Right atrium auricular region (tissue), 2 donors: ENCODE results near the gene COMT. TPM values are rescaled to one million over a fixed set of nuclear protein-coding genes. Genes with fewer than 3 reads are reported as not detected.

Source experiments
- DNase-seq: peaks from one replicate; pipeline ENCODE4 v3.0.0-alpha.2; 2019; ENCODE audit warnings: low spot score
- H3K27ac ChIP-seq, 2 donors: fragments of 200-600 bp; sonication (generic); 1 replicate in 1 of 2; 2 replicates in 1 of 2; pipeline ENCODE4 v1.5.1; 2016 to 2019
- H3K27me3 ChIP-seq, 2 donors: fragments of 200-600 bp; sonication (generic); one replicate each; pipeline versions ENCODE4 v1.5.1 to v1.6.0; 2017 to 2019
- H3K36me3 ChIP-seq: fragments of 200-600 bp; sonication (generic); one replicate; pipeline ENCODE4 v1.5.1; 2016
- H3K4me1 ChIP-seq, 2 donors: fragments of 200-600 bp; sonication (generic); one replicate each; pipeline versions ENCODE4 v1.5.1 to v1.6.0; 2017 to 2019
- H3K4me3 ChIP-seq, 2 donors: fragments of 200-600 bp; sonication (generic); 1 replicate in 1 of 2; 2 replicates in 1 of 2; pipeline ENCODE4 v1.5.1; 2017 to 2019; ENCODE audit warnings: mild to moderate bottlenecking in 1 of 2, moderate library complexity in 1 of 2
- H3K9me3 ChIP-seq, 2 donors: fragments of 200-600 bp; sonication (generic); one replicate each; pipeline ENCODE4 v1.5.1; 2019
- CTCF ChIP-seq, 2 donors: fragments of 200-600 bp; sonication (generic); IDR thresholded peaks; one replicate each; pipeline ENCODE4 v1.5.1; 2019; ENCODE audit warnings: antibody characterized with exemption in 2 of 2
- total RNA-seq, 2 donors: library from RNA; depleted of rRNA; stranded (reverse); fragments of >200 nt; gene quantifications; one replicate each; pipeline ENCODE4 v1.1.0, GENCODE V29; 2016

Gene COMT
- total RNA-seq, 2 donors from 2014 or later: 142 to 195 TPM

GRCh38 chr22:19973551-19974267 is 32.1 kb downstream of the COMT start:
- peaks cover 40% of the 10 kb centered on the region for H3K36me3 ChIP-seq
- no peak overlapping the region for H3K27ac ChIP-seq
- DNase-seq: no peak
- no peak overlapping the region for H3K4me3 ChIP-seq
- TF ChIP-seq CTCF (IDR thresholded peaks at IDR 0.05): no peak
- H3K27me3 ChIP-seq: no peaks in the 10 kb centered on the region
- H3K9me3 ChIP-seq: no peaks in the 10 kb centered on the region
- H3K4me1 ChIP-seq: peaks cover 0 to 8% of the 10 kb centered on the region in 2 donors

- H3K4me3 ChIP-seq: no peak overlapping the region
- no peak overlapping the region for H3K27ac ChIP-seq
- peaks cover 0 to 8% of the 10 kb centered on the region in 2 donors for H3K4me1 ChIP-seq
Measured at GRCh38 chr22:19974268-19974861, 32.8 kb downstream of the COMT start.

GRCh38 chr22:19974935-19975706 is 33.5 kb downstream of the COMT start:
- no peak for DNase-seq
- H3K9me3 ChIP-seq: no peaks in the 10 kb centered on the region
- no peaks in the 10 kb centered on the region for H3K27me3 ChIP-seq
- no peak overlapping the region for H3K4me3 ChIP-seq
- H3K4me1 ChIP-seq: peaks cover 0 to 8% of the 10 kb centered on the region in 2 donors
- no peak overlapping the region for H3K27ac ChIP-seq
- H3K36me3 ChIP-seq: peaks cover 41% of the 10 kb centered on the region
- TF ChIP-seq CTCF (IDR thresholded peaks at IDR 0.05): no peak

More at GRCh38 chr22:19974268-19974861, 32.8 kb downstream of the COMT start:
- DNase-seq: no peak
- Histone ChIP-seq H3K27me3 (no peaks in the 10 kb centered on the region), H3K9me3 (no peaks in the 10 kb centered on the region), H3K36me3 (peaks cover 41% of the 10 kb centered on the region)
- TF ChIP-seq CTCF (IDR thresholded peaks at IDR 0.05): no peak

GRCh38 chr22:19975707-19976035 is 34.1 kb downstream of the COMT start:
- TF ChIP-seq CTCF (IDR thresholded peaks at IDR 0.05): no peak

GRCh38 chr22:19976671-19977070 is 35.1 kb downstream of the COMT start:
- no peak for TF ChIP-seq CTCF (IDR thresholded peaks at IDR 0.05)
- no peak for DNase-seq
- H3K36me3 ChIP-seq: peaks cover 45% of the 10 kb centered on the region
- H3K27ac ChIP-seq: no peak overlapping the region
- H3K27me3 ChIP-seq: no peaks in the 10 kb centered on the region
- no peak overlapping the region for H3K4me3 ChIP-seq
- H3K9me3 ChIP-seq: no peaks in the 10 kb centered on the region
- no peaks in the 10 kb centered on the region for H3K4me1 ChIP-seq

More at GRCh38 chr22:19975707-19976035, 34.1 kb downstream of the COMT start:
- DNase-seq: no peak
- no peak overlapping the region for H3K27ac ChIP-seq
- H3K4me1 ChIP-seq: peaks cover 0 to 7% of the 10 kb centered on the region in 2 donors
- no peaks in the 10 kb centered on the region for H3K9me3 ChIP-seq
- H3K36me3 ChIP-seq: peaks cover 45% of the 10 kb centered on the region
- H3K4me3 ChIP-seq: no peak overlapping the region
- no peaks in the 10 kb centered on the region for H3K27me3 ChIP-seq
